EL (cell line): ENCODE results near the gene COL4A4.
A peak's percentile ranks its signal among the peaks of the same experiment; 100 is the strongest.
"Not testable (repeated sequence)": the region's sequence is repeated elsewhere in the genome, so short reads cannot be mapped to it uniquely, and the experiment has no call there.

Experiments used
- DNase-seq: peaks from one replicate; pipeline ENCODE4 v3.0.0-alpha.2; 2016

Gene COL4A4

DNA sequence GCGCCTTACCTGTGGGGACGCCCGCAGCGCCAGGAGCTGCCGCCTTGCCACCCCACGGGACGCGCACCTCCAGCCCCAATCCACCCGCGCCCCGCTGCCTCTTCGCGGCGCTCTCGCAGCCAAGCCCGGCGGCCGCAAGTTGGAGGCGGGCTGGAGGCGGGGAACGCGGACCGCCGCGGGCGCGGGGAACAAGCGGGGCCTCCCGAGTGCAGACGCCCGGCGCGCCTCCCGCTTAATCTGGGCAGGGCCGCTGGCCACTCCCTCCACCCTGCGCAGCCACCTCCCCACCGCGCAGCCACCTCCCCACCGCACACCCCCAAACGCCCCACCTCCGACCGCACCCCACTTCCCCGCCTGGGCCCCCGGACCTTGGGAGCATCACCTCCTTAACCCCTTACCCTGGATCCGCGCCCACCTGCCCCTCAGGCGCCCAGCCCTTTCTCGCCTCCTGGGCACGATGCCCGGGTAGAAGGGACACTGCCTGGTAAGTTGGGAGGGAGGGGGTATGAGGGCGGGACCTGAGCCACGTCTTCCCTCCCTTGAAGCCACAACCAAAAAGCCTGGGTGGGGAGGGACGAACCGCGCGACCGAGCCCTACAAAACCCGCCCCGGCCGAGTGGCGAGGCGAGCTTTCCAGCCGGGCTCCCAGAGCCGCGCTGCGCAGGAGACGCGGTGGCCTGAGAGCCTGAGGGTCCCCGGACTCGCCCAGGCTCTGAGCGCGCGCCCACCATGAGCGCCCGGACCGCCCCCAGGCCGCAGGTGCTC, at the start of gene COL4A4, which contains the start of gene COL4A3:
TSS of gene COL4A4 (minus strand) at position 208 of the 765 bp plus-strand sequence. CDS start 16,722 bp downstream, outside the sequence.
TSS of gene COL4A3 (plus strand) at position 627 of the 765 bp plus-strand sequence. CDS start at position 730, 103 bp downstream.
- DNase-seq = peak; percentile 45

DNA sequence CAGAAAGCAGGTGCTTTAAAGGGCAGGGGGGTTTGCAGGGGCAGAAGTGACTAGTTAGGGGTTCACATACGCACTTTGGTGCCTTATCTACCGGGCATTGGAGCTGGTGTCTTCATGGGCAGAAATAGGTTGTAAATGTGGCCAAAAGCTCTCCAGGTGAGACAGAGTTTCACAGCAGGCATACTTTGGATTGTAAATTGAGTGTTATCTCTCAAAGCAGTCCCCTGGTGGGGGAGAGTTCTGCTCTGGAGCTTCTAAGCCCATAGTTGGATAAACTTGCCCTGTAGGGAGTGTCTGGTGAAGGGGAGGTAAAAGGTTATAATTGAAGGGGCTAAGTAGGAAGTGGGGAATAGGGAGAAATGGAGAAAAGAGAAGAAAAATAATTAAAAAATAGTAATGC, 43.6 kb upstream of the COL4A4 start:
- no peak for DNase-seq

DNA sequence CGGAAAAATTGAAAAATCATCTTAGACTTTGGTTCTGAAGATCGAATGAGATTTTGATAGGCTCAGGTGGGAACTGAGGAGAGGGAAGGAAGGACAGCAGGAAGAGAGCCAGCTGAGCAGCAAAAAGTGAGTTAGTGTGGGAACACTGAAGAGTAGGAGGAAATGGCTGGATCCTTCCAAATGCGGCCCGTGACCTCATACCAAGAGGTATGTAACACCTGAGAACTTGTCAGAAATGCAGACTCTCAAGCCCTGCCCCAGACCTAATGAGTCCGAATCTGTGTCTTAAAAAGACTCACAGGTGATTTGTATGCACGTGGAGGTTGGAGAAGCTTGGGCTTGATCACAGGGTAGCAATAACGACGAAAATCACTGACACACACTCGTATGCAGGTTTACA, 42.4 kb upstream of the COL4A4 start:
- no peak for DNase-seq

DNA sequence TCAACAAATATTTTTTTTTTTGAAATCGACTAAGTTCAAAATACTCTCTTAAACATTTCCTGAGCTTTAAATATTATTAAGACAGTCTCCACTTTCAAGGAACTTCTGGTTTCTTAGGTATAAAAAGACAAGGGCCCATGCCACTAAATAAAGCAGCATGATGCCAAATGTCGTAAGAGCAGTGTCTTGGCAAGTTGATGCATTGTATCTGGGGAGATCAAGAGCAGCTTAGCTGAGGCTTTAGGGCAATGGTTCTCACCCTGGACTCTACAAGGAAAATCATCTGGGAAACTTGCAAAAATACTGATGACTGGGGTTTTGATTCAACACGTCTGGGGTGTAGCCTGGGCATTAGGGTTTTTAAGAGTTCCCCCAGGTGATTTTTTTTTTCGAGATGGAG, 41.7 kb upstream of the COL4A4 start:
- no peak for DNase-seq

DNA sequence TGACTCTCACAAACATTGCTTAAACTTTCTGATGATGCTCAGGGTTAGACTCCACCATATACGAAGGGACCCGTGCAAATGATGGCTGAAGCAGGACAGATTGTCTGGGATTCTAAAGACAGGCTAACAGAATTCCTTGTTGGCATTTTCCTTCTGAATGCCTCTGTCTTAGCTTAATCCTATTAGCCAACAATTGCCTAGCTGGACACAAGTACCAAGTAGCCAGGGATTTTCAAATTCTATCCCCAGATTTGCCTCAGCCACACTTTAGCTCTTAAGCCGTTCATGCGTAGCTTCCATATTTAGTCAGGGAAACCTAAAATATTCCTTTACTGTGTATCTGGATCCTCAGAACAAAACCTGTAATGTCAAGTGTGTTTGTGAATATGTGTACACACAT, 40.4 kb upstream of the COL4A4 start:
- no peak for DNase-seq

DNA sequence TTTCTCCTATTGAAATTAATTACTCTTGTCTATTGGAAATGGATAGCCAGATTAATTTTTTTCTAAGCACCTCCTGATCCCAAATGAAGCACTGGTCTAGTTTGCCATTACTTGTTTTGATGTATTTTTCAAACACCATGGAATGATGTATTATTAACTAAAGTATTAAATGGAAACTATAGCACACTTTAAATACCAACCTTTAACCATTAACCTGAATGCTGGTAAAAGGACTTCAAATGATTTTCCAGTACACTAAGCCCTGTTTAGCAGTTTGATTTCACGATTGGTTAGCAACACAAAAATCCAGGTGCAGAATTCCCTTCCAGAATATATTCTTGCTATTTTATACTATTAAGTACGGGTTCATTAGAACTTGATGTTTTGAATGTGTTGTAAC, 37.8 kb upstream of the COL4A4 start:
- DNase-seq = no peak

DNA sequence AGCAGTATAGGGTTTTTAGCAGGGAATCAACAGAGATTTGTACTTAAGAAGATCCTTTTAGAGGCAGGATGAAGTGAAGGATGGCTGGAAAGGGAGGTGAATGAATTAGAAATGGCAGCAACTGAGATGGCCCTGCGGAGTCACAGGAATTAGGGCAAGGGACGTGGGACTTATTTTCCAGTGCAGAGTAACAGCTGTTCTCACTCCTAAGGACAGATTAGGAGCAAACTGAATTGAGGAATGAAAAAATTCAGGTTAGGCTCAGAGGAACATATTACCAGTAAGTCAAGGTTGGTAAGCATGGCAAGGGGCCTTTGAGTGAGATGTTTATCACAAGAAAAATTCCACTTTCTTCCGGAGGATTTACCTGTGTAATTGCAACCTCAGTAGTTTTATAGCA, 34.9 kb upstream of the COL4A4 start:
- DNase-seq = no peak

DNA sequence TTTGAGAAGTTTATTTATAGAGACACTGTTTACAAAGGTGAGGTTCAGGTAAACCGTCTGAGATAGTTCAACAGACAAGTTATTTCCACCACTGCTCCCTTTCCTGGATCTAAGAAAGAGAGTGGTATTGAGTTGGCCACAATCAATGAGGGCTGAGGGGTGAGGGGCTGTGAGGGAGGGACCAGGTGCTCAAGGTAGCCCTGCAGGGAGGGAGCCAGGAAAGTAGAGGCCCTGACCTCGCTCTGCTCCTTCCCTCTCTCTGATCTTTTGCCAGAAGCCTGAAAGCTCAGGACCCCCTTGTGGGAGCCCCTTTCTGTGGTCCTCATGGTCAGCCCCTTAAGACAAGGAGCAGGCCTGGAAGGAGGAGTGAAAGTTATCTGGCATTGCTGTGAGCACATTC, 30.2 kb upstream of the COL4A4 start:
- DNase-seq = no peak

DNA sequence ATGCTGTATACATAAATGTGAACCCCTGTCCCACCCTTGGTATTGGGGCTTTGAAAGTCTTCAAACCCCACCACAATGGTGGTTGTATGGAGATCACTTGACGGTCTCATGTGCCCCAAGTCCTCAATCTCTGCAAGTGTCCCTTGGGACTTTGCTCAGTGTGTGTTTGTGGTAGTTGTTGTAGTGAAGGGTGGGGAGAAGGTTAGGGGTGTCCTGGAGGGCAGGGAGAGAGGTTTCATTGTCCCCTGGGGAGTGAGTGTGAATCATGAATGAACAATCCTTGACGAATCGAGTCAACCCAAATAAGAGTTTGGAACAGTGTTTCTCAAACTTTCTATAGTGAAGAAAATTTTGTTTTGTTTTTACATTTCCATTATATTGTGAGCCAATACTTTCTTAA, 28.5 kb upstream of the COL4A4 start:
- DNase-seq = no peak

DNA sequence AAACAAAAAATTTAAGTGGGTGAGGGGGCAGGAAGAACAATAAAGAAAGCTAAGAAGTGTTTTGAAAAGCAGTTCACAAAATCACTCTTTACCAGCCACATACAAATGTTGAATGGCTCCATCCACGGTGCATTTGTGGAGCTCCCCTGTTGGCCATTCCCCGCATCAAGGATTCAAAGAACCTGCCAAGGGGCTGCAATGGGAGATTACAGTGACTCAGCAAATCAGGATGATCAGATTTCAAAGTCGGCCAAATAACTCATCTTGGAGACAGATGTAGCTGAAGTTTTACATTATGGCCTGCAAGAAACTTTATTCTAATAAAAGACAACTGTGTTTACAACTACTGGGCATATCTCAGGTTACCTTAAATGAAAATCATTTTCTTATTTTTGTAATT, 27.4 kb upstream of the COL4A4 start:
- DNase-seq = peak; percentile 43

DNA sequence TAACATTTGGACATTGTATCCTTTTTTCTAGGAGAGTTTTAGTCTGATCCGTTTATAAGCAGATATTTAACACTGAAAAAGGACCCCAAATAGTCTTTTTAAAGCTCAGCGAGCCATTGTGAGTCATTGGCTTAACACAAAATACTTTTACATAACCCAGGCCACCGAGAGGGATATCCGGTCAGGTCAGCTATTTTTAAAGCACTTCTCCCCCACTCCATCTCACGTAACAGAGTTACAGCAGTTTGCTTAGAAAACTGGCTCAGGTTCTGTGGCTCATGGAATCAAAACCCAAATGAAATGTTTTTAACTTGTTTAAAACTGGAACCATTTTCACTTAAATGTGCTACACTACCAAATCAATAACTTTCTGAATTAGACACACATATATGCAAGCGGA, 24.3 kb upstream of the COL4A4 start:
- DNase-seq = peak; percentile 66

DNA sequence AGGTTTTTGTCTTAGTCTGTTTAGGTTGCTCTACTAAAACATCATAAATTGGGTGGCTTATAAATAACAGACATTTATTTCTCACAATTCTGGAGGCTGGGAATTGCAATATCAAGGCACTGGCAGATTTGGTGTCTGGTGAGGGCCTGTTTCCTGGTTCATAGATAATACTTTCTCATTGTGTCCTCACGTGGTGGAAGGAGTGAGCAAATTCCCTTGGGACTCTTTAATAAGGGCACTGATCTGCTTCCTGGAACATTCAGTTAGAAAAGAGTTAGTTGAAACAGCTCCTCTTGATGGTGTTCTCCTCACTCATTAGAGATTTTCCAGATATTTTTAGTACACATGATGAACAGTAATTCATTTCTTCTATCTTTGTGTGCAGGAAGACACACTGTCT, 22.7 kb upstream of the COL4A4 start:
- DNase-seq = no peak

DNA sequence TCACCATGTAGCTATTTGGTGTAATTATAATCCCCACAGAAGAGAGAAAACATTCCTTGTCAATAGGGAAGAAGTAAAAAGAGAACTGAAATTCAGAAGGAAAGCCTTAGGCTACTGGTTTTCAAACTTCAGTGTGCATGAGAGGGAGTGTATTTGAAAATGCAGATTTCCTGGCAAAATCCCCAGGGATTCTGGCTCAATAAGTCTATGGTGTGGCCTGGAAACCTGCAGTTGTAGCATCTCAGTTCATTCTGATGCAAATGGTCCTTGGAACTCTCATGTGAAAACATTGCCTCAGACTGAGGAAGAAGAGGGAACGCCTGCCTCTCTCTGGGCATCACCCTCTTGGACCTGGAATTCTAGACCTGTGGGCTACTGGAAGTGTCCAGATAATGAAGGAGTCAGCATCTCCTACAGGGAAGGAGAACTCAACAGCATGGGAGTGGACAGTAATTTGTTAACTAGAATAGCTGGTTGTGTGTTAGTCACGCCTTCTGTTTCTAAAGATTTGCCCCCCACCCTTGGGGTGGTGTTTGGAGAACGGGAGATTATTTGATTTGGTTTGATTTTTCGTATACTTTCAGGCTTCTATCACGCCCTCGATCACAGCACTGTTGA, 21.7 kb upstream of the COL4A4 start:
- no peak for DNase-seq

DNA sequence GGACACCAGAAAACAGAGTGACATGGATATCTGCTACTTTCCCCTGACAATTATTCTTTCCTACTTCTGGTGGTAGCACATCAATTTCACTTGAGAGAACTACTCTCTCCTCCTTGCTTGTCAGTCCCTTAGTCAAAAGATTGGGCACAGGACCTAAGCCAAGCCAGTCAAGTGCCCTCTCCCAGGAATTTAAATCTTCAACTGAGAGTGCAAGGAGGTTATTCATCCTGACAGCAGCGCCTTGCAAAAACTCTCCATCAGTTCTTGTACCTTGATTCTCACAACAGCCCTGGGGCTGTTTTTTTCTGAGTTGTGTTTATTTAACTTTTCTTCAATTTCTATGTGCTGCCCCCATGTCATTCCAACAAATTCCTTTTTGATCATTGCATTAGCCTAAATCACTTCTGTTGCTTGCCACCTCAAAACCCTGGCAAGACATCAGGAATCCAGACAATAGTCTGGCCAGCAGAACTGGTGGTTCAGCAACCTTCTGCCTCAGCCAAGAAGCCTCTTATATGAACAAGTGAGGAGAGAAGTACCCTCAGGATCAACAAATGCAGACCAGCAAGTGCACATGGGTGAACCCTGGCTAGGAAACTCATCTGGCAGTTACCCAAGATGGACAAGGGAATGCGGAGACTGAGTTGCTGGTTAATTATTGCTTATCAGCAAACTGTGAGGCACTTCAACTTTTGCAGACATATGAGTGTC, 19.8 kb upstream of the COL4A4 start:
- peak; percentile 44 for DNase-seq

DNA sequence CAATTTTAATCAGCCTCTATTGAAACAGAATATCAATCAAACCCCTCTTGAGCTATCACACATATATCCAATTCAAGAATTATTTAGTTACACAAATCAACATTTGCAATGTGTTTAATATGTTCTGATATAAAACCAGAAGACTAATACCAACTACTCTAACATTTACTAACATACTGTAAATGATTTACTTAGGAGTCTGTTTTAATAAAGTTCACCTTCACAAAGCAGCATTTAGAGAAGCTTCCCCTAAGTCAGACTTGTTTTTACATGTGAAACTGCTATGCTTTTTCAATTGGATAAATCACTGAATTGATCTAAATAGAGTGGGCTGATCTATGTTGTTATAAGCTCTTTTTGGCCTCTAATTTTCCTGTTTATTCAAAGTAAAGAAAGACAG, 18.8 kb upstream of the COL4A4 start:
- DNase-seq = no peak

DNA sequence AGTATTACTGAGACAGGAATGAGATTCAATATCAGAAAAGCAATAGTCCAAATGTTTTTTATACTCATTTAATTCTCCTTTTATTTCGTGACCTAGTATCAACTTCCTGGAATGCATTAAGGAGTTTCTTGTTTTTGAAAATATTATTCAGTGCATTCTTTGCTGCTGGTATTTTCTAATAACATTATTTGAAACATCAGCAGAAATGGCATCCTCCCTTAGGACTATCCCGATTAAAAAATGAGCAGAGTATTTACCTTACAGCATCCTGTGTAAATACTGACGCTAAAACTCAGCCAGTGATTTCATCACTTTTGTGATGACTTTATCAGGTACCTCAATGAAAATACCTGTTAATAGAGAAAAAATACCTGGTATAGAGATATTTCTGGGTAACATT, 16.8 kb upstream of the COL4A4 start:
- no peak for DNase-seq

DNA sequence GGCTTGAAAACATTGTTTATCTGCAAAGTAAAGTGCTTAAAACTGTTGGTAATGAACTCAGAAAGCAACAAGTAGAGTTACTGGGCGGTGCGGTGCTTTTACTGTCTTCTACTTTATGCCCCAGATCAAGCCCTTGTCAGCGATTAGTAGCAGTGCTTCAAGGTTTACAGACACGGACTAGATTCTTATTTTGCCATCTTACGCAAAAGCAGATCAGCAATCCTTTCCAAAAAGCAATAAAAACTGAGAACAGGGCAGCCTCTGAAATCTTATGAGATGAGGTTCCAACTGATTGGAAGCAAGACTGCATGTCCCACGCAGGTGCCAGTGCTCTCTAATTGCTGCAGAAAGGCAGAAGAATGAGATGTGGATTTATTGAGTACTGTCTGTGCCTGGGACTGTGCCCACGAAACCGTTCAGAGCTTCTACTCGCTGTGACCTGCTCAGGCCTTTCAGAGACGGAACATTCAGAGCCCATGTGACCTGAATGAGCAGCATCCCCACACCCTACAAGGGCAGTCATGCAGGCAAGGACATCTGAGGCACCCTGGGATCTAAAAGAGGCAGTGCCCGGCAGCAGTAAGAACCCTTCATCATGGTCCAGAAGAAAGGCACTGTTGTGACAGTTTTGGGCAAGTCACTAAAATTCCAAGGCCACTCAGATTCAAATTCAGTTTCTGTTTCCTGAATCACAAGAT, 16.1 kb upstream of the COL4A4 start:
- no peak for DNase-seq

DNA sequence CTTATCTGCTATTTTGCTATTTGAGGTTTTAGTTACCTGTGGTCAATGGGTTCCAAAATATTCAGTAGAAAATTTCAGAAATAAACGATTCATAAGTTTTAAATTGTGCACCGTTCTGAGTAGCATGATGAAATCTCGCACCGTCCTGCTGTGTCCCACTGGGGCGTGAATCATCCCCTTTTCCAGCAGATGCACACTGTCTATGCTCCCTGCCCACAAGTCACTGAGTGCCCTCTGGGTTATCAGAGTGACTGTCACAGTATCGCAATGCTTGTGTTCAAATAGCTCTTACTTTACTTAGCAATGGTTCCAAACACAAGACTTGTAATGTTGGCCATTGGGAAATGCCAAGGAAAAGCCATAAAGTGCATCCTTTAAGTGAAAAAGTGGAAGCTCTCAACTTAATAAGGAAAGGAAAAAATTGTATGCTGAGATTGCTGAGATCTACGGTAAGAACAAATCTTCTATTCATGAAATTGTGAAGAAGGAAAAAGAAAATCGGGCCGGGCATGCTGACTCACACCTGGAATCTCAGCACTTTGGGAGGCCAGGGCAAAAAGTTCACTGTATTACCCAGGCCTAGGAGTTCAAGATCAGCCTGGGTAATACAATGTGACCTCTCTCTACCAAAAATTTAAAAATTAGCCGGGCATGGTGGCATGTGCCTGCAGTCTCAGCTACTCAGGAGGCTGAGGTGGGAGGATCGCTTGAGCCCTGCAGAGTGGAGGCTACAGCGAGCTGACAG, 13.8 kb upstream of the COL4A4 start:
- no peak for DNase-seq

DNA sequence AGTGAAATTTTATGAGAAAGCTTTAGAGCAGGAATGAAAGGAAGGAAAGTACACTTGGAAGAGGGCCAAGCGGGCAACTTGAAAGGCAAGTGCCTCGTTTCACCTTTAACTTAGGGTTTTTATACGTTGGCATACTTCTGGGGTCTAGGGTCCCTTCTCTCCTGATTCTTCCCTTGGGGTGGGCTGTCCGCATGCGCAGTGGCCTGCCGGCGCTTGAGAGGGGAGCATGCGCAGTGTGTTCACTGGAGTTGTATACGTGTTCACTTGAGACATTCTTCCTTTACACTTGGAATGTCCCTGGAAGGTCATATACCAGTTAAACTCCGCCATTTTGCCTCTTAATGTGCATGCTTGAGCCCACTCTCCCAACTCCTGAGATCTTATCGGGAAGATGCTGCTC, 7.8 kb upstream of the COL4A4 start:
- DNase-seq = not testable (repeated sequence)

DNA sequence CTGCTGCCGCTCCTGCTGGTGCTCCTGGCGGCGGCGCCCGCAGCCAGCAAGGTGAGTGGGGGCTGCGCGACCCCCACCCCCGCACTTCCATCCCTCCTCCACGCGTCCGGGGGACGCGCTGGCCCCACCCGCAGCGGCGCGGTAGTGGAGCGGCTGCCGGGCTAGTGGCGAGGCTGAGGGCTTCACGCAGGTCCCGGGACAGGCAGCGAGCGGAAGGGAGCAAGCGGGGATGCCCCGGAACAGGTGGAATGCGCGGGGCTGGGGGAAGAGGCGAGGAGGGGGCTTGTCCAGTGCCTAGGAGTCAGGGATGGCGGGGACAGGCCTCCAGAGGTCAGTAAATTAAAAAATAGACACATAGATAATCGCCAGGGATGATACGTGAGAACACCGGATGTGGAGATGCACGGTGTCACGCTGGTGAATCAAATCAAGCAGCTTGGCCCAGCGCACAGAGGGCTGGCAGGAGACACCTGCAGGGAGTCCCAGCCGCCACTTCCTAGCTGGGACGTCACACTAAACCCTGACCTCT, 822 bp upstream of the COL4A4 start:
- peak; percentile 17 for DNase-seq

DNA sequence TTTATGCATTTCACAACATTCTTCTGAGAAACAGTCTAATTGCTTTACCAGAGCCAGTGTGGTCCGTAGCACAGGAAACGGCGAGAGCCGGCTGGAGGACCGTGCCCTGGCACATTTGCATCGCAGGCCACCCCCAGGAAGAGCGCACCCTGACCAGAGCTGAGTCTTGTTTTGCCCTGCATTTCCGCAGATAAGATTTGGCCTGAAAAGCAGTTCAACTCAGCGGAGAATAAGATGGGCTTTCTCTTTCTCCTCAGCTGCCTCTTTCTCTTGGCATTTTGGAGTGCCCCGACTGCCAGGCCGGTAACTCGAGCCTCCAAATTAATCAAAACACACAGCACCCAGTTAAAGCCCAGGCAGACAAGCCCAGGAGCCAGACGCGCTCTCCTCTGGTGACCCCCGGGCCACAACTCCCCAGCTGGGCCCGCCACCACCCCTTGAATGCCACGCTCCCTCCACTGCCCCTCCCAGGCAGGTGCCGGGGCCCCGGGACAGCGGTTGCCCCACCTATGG, 464 bp downstream of the COL4A4 start:
- DNase-seq = peak; percentile 27

DNA sequence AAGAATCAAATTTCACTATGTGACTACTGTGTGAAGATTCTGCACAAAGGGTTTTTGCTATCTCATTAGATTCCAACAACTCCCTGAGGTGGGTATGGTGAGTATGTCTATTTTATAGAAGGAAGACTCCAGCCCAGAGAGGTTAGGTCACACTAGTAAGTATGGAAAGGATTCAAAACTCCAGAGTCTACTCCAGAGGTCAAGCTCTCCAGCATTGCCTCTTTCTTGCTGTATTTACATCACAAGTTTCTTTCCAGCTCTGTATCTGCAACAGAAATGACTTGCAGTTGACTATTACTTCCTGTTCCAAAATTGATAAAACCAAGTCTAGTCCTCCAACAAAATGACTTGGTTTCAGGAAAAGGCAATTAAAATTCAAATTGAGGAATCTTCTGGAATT, 2.1 kb downstream of the COL4A4 start:
- no peak for DNase-seq
